Activated T-helper 2 cell treated with anti-CD3 and anti-CD28 coated beads, Interferon-gamma antibody, Interleukin-2, Interleukin-4, amounts not matched to agents 10 μg/mL and 5 μg/mL and 100 μg/mL, durations not matched to agents 14 hours and 24 hours and 36 hours (primary cell): Measurements from ENCODE around the gene MCC. TPM values are rescaled to one million over a fixed set of nuclear protein-coding genes. Genes with fewer than 3 reads are reported as not detected.

Experiments used
- DNase-seq: peaks from one replicate; pipeline ENCODE4 v3.0.0; 2021; ENCODE audit warnings: low spot score
- H3K27ac Mint-ChIP-seq: one replicate; pipeline ENCODE4 v1.8.0; 2021; ENCODE audit warnings: mixed read lengths
- H3K27me3 Mint-ChIP-seq: one replicate; pipeline ENCODE4 v1.8.0; 2021; ENCODE audit warnings: low read depth, mixed read lengths
- H3K36me3 Mint-ChIP-seq: one replicate; pipeline ENCODE4 v1.8.0; 2021; ENCODE audit warnings: low read depth, mixed read lengths
- H3K4me1 Mint-ChIP-seq: one replicate; pipeline ENCODE4 v1.8.0; 2021; ENCODE audit warnings: low read depth, mixed read lengths
- H3K4me3 Mint-ChIP-seq: one replicate; pipeline ENCODE4 v1.8.0; 2021; ENCODE audit warnings: low read depth, mild to moderate bottlenecking, moderate library complexity, mixed read lengths
- H3K9me3 Mint-ChIP-seq: one replicate; pipeline ENCODE4 v1.8.0; 2021; ENCODE audit warnings: mixed read lengths
- intact Hi-C: fragments of 100-400 bp; cut with micrococcal nuclease; formaldehyde crosslinking; loops from one replicate; pipeline ENCODE4 v1.15.1; 2023
- total RNA-seq: library from RNA; stranded (reverse); gene quantifications from 2 replicates; pipeline ENCODE4 v1.2.3, GENCODE V29; 2022

The MCC gene
- 1.6 and 2.1 TPM in 2 replicates for total RNA-seq

DNA sequence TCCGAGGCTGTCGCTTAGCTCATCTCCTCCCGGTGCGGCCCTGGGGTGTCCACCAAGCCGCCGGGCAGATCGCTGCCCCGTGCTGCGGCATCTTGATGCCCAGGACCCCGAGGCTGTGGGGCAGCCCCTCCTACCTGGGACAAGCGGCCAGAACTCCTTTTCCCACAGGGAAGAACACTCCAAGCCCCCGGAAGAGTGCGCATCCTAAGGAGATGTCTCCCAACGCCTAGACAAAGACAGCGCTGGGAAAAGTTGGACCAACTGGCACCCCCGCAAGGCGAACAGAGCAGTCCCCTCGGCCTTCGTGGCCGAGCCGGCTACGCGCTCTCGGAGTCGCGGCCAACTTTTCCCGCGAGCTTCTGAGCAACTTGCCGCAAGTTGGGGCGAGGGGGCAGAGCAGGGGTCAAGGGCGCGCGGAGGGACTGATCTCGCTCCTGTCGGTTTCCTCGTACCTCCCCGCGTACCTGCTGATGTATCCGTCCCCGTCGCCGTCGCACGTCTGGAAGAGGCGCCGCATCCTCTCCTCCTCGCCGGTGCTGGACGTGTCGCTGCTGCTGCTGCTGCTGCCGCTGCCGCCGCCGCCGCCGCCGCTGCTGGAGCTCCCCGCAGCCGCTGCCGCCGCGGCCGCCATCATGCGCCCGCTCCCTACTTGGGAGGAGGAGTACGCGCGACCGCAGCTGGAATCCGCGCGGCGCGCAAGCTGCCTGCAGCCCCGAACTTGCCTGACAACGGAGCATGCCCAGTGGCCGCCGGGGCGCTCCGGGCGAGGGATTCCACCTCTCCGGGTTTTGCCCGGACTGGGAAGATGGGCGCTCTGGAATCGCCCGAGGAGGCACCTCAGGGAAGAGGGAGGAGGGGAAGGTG is at the start of gene MCC:
Gene MCC (minus strand): TSS at position 673 of the 864 bp plus-strand sequence.
- intact Hi-C loops = loop anchor here (2.0 kb wide), 1 partner anchor 25 kb away; the partner anchor contains the start of gene YTHDC2
- Mint-ChIP-seq H3K4me3 (peak within 1 kb of the TSS; percentile 76), H3K9me3 (peaks cover 25% of the 10 kb centered on the region), H3K36me3 (peaks cover 7% of the 10 kb centered on the region), H3K4me1 (peaks cover 21% of the 10 kb centered on the region), H3K27ac (no peak within 1 kb of the TSS), H3K27me3 (peaks cover 80% of the 10 kb centered on the region)
- DNase-seq = no peak

DNA sequence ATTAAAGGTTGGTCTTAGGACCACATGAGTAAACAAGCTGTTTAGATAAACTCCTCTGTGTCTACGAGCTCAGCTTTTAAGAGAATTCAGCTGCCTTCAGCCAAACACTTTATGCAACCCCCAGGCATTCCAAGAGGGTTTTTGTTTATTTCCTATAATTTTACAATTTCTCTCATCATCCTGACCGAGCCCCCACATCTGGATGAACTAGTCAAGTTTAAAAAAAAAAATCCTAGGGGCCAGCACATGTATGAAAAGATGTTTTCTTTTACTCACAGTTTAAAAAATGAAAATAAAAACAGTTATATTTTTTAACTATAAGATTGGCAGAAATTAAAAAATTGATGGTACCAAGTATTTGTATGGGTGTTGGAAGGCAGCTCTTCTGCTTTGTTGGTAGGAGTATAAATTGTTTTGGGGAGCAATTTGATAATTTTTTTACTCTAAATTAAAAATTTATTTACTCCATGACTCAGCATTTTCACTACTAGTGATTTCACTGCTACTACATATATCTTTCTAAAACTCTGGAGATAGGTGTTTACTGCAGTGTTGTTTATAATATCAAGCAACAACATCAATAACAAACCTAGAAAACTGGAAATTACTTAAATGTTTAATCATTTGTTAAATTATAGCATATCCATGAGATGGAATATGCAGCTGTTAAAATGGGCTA is 43.4 kb upstream of the MCC start:
- Mint-ChIP-seq H3K27ac (no peak overlapping the region), H3K4me1 (no peaks in the 10 kb centered on the region), H3K36me3 (peaks cover 69% of the 10 kb centered on the region), H3K9me3 (peaks cover 22% of the 10 kb centered on the region), H3K4me3 (no peak overlapping the region), H3K27me3 (no peaks in the 10 kb centered on the region)
- no peak for DNase-seq
- intact Hi-C loops = no loop called here

DNA sequence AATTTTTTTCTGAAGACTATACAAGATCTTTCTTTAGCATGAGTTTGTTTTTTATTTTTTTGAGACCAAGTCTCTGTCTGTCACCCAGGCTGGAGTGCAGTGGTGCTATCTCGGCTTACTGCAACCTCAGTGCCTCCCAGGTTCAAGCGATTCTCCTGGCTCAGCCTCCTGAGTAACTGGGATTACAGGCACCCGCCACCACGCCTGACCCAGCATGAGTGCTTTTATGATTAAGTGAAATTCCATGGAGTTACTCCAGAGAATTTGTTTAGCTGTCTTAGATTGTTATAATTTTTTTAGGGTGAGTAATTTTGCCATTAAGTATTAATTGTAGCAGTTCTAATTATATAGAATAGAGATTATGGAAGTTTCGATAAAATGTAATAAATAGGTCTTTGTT is 39.5 kb upstream of the MCC start:
- peaks cover 22% of the 10 kb centered on the region for H3K9me3 Mint-ChIP-seq
- peaks cover 50% of the 10 kb centered on the region for H3K36me3 Mint-ChIP-seq
- no peak overlapping the region for H3K27ac Mint-ChIP-seq
- DNase-seq = no peak
- H3K4me1 Mint-ChIP-seq = peaks cover 18% of the 10 kb centered on the region
- no peak overlapping the region for H3K4me3 Mint-ChIP-seq
- no peaks in the 10 kb centered on the region for H3K27me3 Mint-ChIP-seq
- intact Hi-C loops = no loop called here

DNA sequence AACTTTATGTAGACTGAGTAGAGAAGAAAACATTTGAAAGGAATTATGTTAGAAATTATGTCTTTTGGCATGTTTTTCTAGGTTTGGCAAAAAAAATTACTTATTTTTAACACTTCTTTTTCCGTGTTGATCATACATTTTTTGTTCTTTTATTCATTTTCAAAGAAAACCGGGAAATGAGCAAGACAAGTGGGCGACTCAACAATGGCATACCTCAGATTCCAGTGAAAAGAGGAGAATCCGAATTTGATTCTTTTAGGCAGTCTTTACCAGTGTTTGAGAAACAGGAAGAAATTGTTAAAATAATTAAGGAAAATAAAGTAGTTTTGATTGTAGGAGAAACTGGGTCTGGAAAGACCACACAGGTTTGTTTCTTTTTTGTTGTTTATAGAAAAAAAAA is 38.2 kb upstream of the MCC start:
- peaks cover 45% of the 10 kb centered on the region for H3K36me3 Mint-ChIP-seq
- peaks cover 18% of the 10 kb centered on the region for H3K4me1 Mint-ChIP-seq

DNA sequence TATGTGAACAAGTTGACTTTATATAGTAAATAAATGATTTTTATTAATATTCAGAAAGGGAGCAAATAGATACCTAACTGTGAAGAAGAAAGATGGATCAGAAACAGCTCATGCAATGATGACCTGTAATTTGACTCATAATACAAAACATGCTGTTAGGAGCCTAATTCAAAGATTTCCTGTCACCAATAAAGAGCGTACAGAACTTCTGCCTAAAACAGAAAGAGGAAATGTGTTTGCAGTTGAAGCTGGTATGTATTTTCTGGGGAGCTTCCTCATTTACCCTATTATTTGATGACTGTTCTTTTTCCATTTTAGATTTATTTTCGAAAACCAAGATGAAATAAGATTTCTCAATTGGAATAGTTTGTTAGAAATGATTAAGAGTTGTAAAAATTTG is 36.7 kb upstream of the MCC start:
- intact Hi-C loops = loop anchor here (2.0 kb wide), 1 partner anchor 16 kb away; no protein-coding TSS in a partner anchor
- peak overlapping the region; percentile 33 for H3K27ac Mint-ChIP-seq
- H3K4me1 Mint-ChIP-seq = peaks cover 28% of the 10 kb centered on the region
- peaks cover 44% of the 10 kb centered on the region for H3K36me3 Mint-ChIP-seq
- H3K4me3 Mint-ChIP-seq = peak overlapping the region; percentile 17
- no peak for DNase-seq
- no peaks in the 10 kb centered on the region for H3K27me3 Mint-ChIP-seq
- no peaks in the 10 kb centered on the region for H3K9me3 Mint-ChIP-seq

More for the DNA sequence above, 38.2 kb upstream of the MCC start:
- H3K27me3 Mint-ChIP-seq = no peaks in the 10 kb centered on the region
- no peak overlapping the region for H3K4me3 Mint-ChIP-seq
- peaks cover 14% of the 10 kb centered on the region for H3K9me3 Mint-ChIP-seq
- no peak for DNase-seq
- intact Hi-C loops = no loop called here
- no peak overlapping the region for H3K27ac Mint-ChIP-seq

DNA sequence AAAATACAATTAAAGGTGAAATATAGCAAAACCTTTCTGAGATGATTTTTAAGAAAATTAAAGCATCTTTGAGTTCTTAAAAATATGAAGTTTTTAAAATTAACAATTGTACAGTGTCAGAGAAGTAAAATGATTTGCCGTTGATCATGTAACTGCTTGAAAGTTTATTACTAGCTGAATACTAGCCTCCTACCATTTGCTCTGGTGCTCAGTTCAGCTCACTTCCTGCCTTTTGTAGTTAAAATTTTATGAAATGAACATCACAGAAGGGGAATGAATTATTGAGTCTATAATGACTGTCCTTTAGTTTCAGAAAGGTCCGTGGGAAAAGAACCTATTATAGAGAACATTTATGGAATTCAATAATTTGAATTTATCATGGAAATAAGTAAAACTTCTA is 34.9 kb upstream of the MCC start:
- intact Hi-C loops = no loop called here
- Mint-ChIP-seq H3K4me3 (no peak overlapping the region), H3K27ac (no peak overlapping the region), H3K27me3 (no peaks in the 10 kb centered on the region), H3K36me3 (peaks cover 46% of the 10 kb centered on the region), H3K4me1 (peaks cover 35% of the 10 kb centered on the region), H3K9me3 (no peaks in the 10 kb centered on the region)
- no peak for DNase-seq

GRCh38 chr5:113520899-113521298 is 32.6 kb upstream of the MCC start:
- H3K36me3 Mint-ChIP-seq = peaks cover 51% of the 10 kb centered on the region
- H3K9me3 Mint-ChIP-seq = no peaks in the 10 kb centered on the region
- no peak for DNase-seq
- peaks cover 42% of the 10 kb centered on the region for H3K4me1 Mint-ChIP-seq
- peak overlapping the region; percentile 51 for H3K27ac Mint-ChIP-seq
- no peak overlapping the region for H3K4me3 Mint-ChIP-seq
- H3K27me3 Mint-ChIP-seq = no peaks in the 10 kb centered on the region
- intact Hi-C loops = no loop called here

DNA sequence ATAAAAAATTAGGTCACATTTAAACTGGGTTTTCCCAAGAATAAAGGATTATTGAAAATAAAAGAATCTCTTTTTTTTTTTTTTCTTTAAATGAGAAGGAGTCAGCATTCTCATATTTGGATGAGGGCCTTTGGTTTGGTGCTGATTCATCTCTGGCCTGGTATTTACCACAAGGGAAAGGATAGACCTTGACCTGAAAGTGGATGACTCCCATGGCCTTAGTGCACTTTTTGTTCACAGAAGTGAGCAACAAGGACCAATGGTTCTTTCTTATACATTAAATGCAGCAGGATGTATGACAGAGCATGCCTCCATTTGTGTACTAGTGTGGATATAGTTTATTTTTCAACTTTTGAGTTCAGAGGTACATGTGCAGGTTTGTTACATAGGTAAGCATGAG is 32.2 kb upstream of the MCC start:
- no peak for DNase-seq
- Mint-ChIP-seq H3K9me3 (no peaks in the 10 kb centered on the region), H3K27ac (peak overlapping the region; percentile 51), H3K4me3 (no peak overlapping the region), H3K4me1 (peaks cover 46% of the 10 kb centered on the region), H3K36me3 (peaks cover 56% of the 10 kb centered on the region), H3K27me3 (no peaks in the 10 kb centered on the region)
- intact Hi-C loops = no loop called here

GRCh38 chr5:113519412-113519811 is 31.2 kb upstream of the MCC start:
- no peak overlapping the region for H3K4me3 Mint-ChIP-seq
- H3K4me1 Mint-ChIP-seq = peaks cover 45% of the 10 kb centered on the region
- no peak for DNase-seq
- no peak overlapping the region for H3K27ac Mint-ChIP-seq
- peaks cover 57% of the 10 kb centered on the region for H3K36me3 Mint-ChIP-seq
- intact Hi-C loops = no loop called here
- H3K27me3 Mint-ChIP-seq = no peaks in the 10 kb centered on the region
- H3K9me3 Mint-ChIP-seq = no peaks in the 10 kb centered on the region

- no peak for DNase-seq
- H3K4me1 Mint-ChIP-seq = peaks cover 45% of the 10 kb centered on the region
- no peaks in the 10 kb centered on the region for H3K27me3 Mint-ChIP-seq
- peaks cover 55% of the 10 kb centered on the region for H3K36me3 Mint-ChIP-seq
- H3K4me3 Mint-ChIP-seq = no peak overlapping the region
- no peaks in the 10 kb centered on the region for H3K9me3 Mint-ChIP-seq
- no peak overlapping the region for H3K27ac Mint-ChIP-seq
- intact Hi-C loops = no loop called here
Observed at GRCh38 chr5:113518884-113519283, 30.6 kb upstream of the MCC start.

GRCh38 chr5:113514289-113514635 is 26.0 kb upstream of the MCC start:
- intact Hi-C loops = no loop called here
- Mint-ChIP-seq H3K27me3 (peaks cover 11% of the 10 kb centered on the region), H3K9me3 (peaks cover 3% of the 10 kb centered on the region), H3K4me1 (peaks cover 34% of the 10 kb centered on the region), H3K36me3 (peaks cover 35% of the 10 kb centered on the region), H3K4me3 (peak overlapping the region; percentile 87), H3K27ac (peak overlapping the region; percentile 83)
- no peak for DNase-seq

- peak; percentile 82 for DNase-seq
- peaks cover 34% of the 10 kb centered on the region for H3K4me1 Mint-ChIP-seq
- intact Hi-C loops = loop anchor here (2.0 kb wide), 3 partner anchors 25 to 537 kb away; partner anchors contain the start of genes DCP2 and MCC
- H3K4me3 Mint-ChIP-seq = peak within 1 kb of the TSS; percentile 87
- peaks cover 3% of the 10 kb centered on the region for H3K9me3 Mint-ChIP-seq
- H3K36me3 Mint-ChIP-seq = peaks cover 29% of the 10 kb centered on the region
- H3K27ac Mint-ChIP-seq = peak within 1 kb of the TSS; percentile 83
- peaks cover 15% of the 10 kb centered on the region for H3K27me3 Mint-ChIP-seq
Observed at GRCh38 chr5:113513384-113514288, 25.4 kb upstream of the MCC start, which contains the start of gene YTHDC2. TSS of gene YTHDC2 (plus strand) at chr5:113513694. CDS start at chr5:113513896, 202 bp downstream.
